ENCODE measurements around the gene RNF135.
A peak's percentile ranks its signal among the peaks of the same experiment; 100 is the strongest.

RNF135 gene

GRCh38 chr17:30947796-30948195 is 23.0 kb upstream of the RNF135 start:
- no peak for TF ChIP-seq CTCF (conservative IDR thresholded peaks at IDR 0.05)
- H3K27ac ChIP-seq: no peak overlapping the region

GRCh38 chr17:30950189-30950588 is 20.6 kb upstream of the RNF135 start:
- H3K27ac ChIP-seq: peak overlapping the region; percentile 50
- no peak for TF ChIP-seq CTCF (conservative IDR thresholded peaks at IDR 0.05)

- no peak for TF ChIP-seq CTCF (conservative IDR thresholded peaks at IDR 0.05)
- peak overlapping the region; percentile 50 for H3K27ac ChIP-seq
These were observed 20.0 kb upstream of the RNF135 start for GRCh38 chr17:30950669-30951399.

GRCh38 chr17:30952638-30953393 is 18.0 kb upstream of the RNF135 start:
- no peak overlapping the region for H3K27ac ChIP-seq
- TF ChIP-seq CTCF (conservative IDR thresholded peaks at IDR 0.05): no peak

GRCh38 chr17:30954046-30954830 is 16.6 kb upstream of the RNF135 start:
- no peak for TF ChIP-seq CTCF (conservative IDR thresholded peaks at IDR 0.05)
- no peak overlapping the region for H3K27ac ChIP-seq

GRCh38 chr17:30956764-30957374 is 14.0 kb upstream of the RNF135 start:
- H3K27ac ChIP-seq: no peak overlapping the region
- TF ChIP-seq CTCF (conservative IDR thresholded peaks at IDR 0.05): no peak

GRCh38 chr17:30957741-30958140 is 13.1 kb upstream of the RNF135 start:
- H3K27ac ChIP-seq: no peak overlapping the region
- TF ChIP-seq CTCF (conservative IDR thresholded peaks at IDR 0.05): no peak
